ENCODE results near the gene ZNRF2. TPM values are rescaled to one million over a fixed set of nuclear protein-coding genes. Genes with fewer than 3 reads are reported as not detected.

The ZNRF2 gene
- total RNA-seq, 4 donors from 2014 or later, result 23.8 to 39.3 (median 34.6) TPM

DNA sequence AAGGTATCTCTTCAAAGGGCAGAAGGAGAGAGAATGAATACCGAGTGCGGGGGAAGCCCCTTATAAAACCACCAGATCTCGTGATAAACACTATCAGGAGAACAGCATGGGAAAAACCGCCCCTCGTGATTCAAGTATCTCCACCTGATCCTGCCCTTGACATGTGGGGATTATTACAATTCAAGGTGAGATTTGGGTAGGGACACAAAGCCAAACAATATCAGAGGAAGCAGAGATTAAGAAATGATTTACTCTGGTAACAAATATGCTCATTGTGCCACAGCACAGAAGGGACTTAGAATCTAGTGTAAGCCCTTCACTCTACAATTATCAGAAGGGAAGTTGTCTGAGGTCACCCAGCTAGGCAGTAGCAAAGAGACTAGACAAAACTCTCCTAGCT is 40.1 kb upstream of the ZNRF2 start:
- H3K4me3 ChIP-seq, result no peak overlapping the region
- no peaks in the 10 kb centered on the region for H3K36me3 ChIP-seq
- WGBS, result 88% methylated on average over 5 of the region's 5 CpGs
- no peaks in the 10 kb centered on the region for H3K27me3 ChIP-seq
- no peak for DNase-seq (ENCODE audit: low spot score in 2 of 2)
- H3K27ac ChIP-seq, result no peak overlapping the region
- no peaks in the 10 kb centered on the region for H3K9me3 ChIP-seq
- TF ChIP-seq POLR2A (IDR thresholded peaks at IDR 0.05) (no peak), EP300 (IDR thresholded peaks at IDR 0.05) (no peak), POLR2AphosphoS5 (IDR thresholded peaks at IDR 0.05) (no peak), CTCF (IDR thresholded peaks at IDR 0.05) (no peak)
- H3K4me1 ChIP-seq, result peaks cover 8% of the 10 kb centered on the region

DNA sequence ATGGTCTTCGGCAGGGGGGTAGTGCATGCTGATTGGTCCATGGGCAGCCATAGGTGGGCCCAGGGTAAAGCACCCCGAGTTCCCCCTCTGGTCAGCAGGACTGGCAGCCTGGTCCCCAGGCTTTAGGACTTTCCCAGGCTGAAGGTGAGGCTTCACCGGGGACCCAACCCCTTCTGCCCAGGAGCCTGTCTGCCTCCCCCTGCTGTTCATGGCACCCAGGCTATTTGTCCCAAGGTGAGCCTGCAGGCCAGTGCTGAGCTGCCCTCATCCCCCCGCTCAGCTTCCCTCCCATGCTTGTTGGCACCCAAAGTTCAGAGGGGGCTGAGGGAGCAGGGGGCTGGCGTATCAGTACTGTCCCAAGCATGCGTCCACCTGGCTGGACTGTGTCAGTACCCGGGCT is 38.5 kb upstream of the ZNRF2 start:
- Histone ChIP-seq H3K9me3 (no peaks in the 10 kb centered on the region), H3K27me3 (no peaks in the 10 kb centered on the region), H3K4me1 (no peaks in the 10 kb centered on the region), H3K36me3 (no peaks in the 10 kb centered on the region), H3K4me3 (no peak overlapping the region), H3K27ac (no peak overlapping the region)
- 100% methylated on average over 3 of the region's 7 CpGs for WGBS
- no peak for DNase-seq (ENCODE audit: low spot score in 2 of 2)
- TF ChIP-seq CTCF (IDR thresholded peaks at IDR 0.05) (no peak), POLR2A (IDR thresholded peaks at IDR 0.05) (no peak), POLR2AphosphoS5 (IDR thresholded peaks at IDR 0.05) (no peak), EP300 (IDR thresholded peaks at IDR 0.05) (no peak)

DNA sequence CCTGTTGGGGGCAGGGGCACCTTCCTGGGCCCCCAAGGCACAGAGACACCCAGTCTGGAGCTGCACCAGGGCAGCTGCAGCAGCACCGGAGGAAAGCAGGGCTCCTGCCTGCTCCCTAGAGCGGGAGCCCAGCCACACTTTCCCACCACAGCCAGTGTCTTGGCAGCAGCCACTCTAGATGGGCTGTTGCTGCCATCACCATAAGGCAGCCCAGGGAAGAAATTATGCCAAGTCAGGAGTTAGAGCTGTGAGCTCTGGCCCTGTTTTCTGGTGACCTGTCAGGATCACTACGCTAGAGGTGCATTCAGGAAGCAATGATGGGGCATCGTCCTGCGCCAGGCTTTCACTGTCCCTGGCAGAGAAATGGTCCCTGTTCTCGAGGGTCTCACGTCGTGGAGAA is 38.0 kb upstream of the ZNRF2 start:
- no peaks in the 10 kb centered on the region for H3K36me3 ChIP-seq
- no peaks in the 10 kb centered on the region for H3K27me3 ChIP-seq
- H3K4me1 ChIP-seq, result no peaks in the 10 kb centered on the region
- 95% methylated on average over 8 of the region's 8 CpGs for WGBS
- DNase-seq (ENCODE audit: low spot score in 2 of 2), result no peak
- no peak overlapping the region for H3K27ac ChIP-seq
- TF ChIP-seq POLR2AphosphoS5 (IDR thresholded peaks at IDR 0.05) (no peak), POLR2A (IDR thresholded peaks at IDR 0.05) (no peak), CTCF (IDR thresholded peaks at IDR 0.05) (no peak), EP300 (IDR thresholded peaks at IDR 0.05) (no peak)
- no peak overlapping the region for H3K4me3 ChIP-seq
- H3K9me3 ChIP-seq, result no peaks in the 10 kb centered on the region

GRCh38 chr7:30247541-30248401 is 36.6 kb upstream of the ZNRF2 start:
- no peak for DNase-seq (ENCODE audit: low spot score in 2 of 2)
- WGBS, result 77% methylated on average over 6 of the region's 6 CpGs
- no peaks in the 10 kb centered on the region for H3K36me3 ChIP-seq
- H3K27ac ChIP-seq, result no peak overlapping the region
- no peak overlapping the region for H3K4me3 ChIP-seq
- no peaks in the 10 kb centered on the region for H3K9me3 ChIP-seq
- peaks cover under 1% of the 10 kb centered on the region for H3K4me1 ChIP-seq
- H3K27me3 ChIP-seq, result no peaks in the 10 kb centered on the region
- TF ChIP-seq EP300 (IDR thresholded peaks at IDR 0.05) (no peak), POLR2AphosphoS5 (IDR thresholded peaks at IDR 0.05) (no peak), CTCF (IDR thresholded peaks at IDR 0.05) (no peak), POLR2A (IDR thresholded peaks at IDR 0.05) (no peak)

DNA sequence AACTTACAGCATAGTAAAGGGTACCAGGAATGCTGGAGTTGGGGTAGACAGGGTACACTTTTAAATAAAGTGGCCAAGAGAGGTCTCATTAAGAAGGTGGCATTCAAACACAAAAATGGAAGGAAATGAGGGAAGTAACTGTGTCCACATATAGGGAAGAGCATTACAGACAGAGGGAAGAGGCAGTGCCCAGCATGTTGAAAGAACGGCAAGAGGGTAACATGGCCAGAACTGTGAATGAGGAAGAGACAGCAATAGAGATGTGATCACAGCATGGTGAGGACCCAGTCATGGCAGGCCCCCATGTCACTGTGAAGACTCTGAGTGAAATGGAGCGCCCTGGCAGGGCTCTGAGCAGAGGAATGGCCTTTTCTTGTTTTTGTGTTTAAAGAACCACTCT is 35.1 kb upstream of the ZNRF2 start:
- TF ChIP-seq POLR2AphosphoS5 (IDR thresholded peaks at IDR 0.05) (no peak), EP300 (IDR thresholded peaks at IDR 0.05) (no peak), CTCF (IDR thresholded peaks at IDR 0.05) (no peak), POLR2A (IDR thresholded peaks at IDR 0.05) (no peak)
- H3K36me3 ChIP-seq, result no peaks in the 10 kb centered on the region
- H3K4me1 ChIP-seq, result peaks cover 9% of the 10 kb centered on the region
- no peaks in the 10 kb centered on the region for H3K27me3 ChIP-seq
- H3K4me3 ChIP-seq, result no peak overlapping the region
- no peaks in the 10 kb centered on the region for H3K9me3 ChIP-seq
- DNase-seq (ENCODE audit: low spot score in 2 of 2), result no peak
- WGBS, result 82% methylated on average over 2 of the region's 2 CpGs
- H3K27ac ChIP-seq, result no peak overlapping the region
